HFFc6 (cell line): ENCODE data around the gene CEP290. TPM values are rescaled to one million over a fixed set of nuclear protein-coding genes. Genes with fewer than 3 reads are reported as not detected.

ENCODE experiments used
- total RNA-seq, 6 experiments: library from RNA; stranded (reverse); fragmentation: NEBNext Ultra II Directional; extraction: Animal tissue kit (Norgen Biotek cat#: 25700); gene quantifications; 2 replicates in 1 of 6; 3 replicates in 5 of 6; pipeline ENCODE4 v1.2.3, GENCODE V29; 2021

The CEP290 gene
- total RNA-seq, 6 experiments from 2014 or later, result 10.2 to 13.4 (median 11.7) TPM

Other genes with a start within 250 kb of the CEP290 start
- not detected for gene C12orf50, start 112.7 kb downstream of the CEP290 start, total RNA-seq
- 10 to 100 TPM; 41.3 to 48.9 (median 46.3) TPM for gene TMTC3, start 219 bp upstream of the CEP290 start, total RNA-seq